ENCODE measurements around the gene BSG.

DNA sequence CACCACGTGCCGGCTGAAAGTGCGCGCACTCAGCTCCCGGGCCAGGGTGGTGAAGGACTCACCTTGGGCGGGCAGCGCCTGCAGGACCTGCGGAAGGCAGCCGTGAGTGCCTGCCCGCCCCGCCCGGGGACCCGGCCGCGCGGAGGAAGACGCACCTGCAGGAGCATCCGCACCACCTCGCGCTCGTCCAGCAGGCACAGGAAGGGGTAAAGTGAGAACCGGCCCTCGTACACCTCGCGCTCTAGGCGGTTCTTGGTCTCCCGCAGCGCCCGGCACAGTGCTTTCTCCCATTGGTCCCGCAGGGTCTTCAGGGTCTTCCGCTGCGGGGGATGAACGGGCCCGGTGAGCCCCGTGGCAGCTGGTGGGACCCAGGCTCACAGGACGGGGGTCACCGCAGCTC, 50.3 kb downstream of the BSG start:
- TF ChIP-seq, protein P1, sequence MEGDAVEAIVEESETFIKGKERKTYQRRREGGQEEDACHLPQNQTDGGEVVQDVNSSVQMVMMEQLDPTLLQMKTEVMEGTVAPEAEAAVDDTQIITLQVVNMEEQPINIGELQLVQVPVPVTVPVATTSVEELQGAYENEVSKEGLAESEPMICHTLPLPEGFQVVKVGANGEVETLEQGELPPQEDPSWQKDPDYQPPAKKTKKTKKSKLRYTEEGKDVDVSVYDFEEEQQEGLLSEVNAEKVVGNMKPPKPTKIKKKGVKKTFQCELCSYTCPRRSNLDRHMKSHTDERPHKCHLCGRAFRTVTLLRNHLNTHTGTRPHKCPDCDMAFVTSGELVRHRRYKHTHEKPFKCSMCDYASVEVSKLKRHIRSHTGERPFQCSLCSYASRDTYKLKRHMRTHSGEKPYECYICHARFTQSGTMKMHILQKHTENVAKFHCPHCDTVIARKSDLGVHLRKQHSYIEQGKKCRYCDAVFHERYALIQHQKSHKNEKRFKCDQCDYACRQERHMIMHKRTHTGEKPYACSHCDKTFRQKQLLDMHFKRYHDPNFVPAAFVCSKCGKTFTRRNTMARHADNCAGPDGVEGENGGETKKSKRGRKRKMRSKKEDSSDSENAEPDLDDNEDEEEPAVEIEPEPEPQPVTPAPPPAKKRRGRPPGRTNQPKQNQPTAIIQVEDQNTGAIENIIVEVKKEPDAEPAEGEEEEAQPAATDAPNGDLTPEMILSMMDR (conservative IDR thresholded peaks at IDR 0.05 in 1 of 2, IDR thresholded peaks at IDR 0.05 in 1 of 2; ENCODE audit: extremely low read depth in 1 of 2, insufficient read depth in 1 of 2, low read depth in 1 of 2, low read length in 2 of 2): no peak
- TF ChIP-seq EZH2 (IDR thresholded peaks at IDR 0.05; ENCODE audit: borderline replicate concordance, low read length): no peak
